RKO (cell line): Measurements from ENCODE around the gene FOXD1.
"Not testable (repeated sequence)": the region's sequence is repeated elsewhere in the genome, so short reads cannot be mapped to it uniquely, and the experiment has no call there.

ENCODE experiments used
- DNase-seq: peaks from one replicate; pipeline ENCODE4 v3.0.0-alpha.2; 2016; ENCODE audit warnings: low spot score

FOXD1 gene

GRCh38 chr5:73448463-73449136 lies at the start of gene FOXD1:
Gene FOXD1 (minus strand): TSS chr5:73448777. CDS start chr5:73448362, 415 bp downstream.
- peak; percentile 96 for DNase-seq

GRCh38 chr5:73497497-73498056 lies 49.0 kb upstream of the FOXD1 start:
- DNase-seq: peak; percentile 55

GRCh38 chr5:73496984-73497457 lies 48.4 kb upstream of the FOXD1 start:
- peak; percentile 97 for DNase-seq

- DNase-seq: no peak
Measured at GRCh38 chr5:73495772-73496335, 47.3 kb upstream of the FOXD1 start.

- no peak for DNase-seq
Measured at GRCh38 chr5:73494721-73495120, 46.1 kb upstream of the FOXD1 start.

GRCh38 chr5:73493421-73493820 lies 44.8 kb upstream of the FOXD1 start:
- no peak for DNase-seq

GRCh38 chr5:73491155-73491554 lies 42.6 kb upstream of the FOXD1 start:
- DNase-seq: no peak

GRCh38 chr5:73490088-73490487 lies 41.5 kb upstream of the FOXD1 start:
- no peak for DNase-seq

- DNase-seq: no peak
Measured at GRCh38 chr5:73488806-73489205, 40.2 kb upstream of the FOXD1 start.

GRCh38 chr5:73487815-73488214 lies 39.2 kb upstream of the FOXD1 start:
- DNase-seq: no peak

GRCh38 chr5:73487257-73487656 lies 38.7 kb upstream of the FOXD1 start:
- DNase-seq: not testable (repeated sequence)

GRCh38 chr5:73486119-73486899 lies 37.7 kb upstream of the FOXD1 start:
- DNase-seq: no peak

GRCh38 chr5:73485715-73486114 lies 37.1 kb upstream of the FOXD1 start:
- no peak for DNase-seq

- no peak for DNase-seq
Measured at GRCh38 chr5:73484511-73484910, 35.9 kb upstream of the FOXD1 start.

GRCh38 chr5:73483676-73484075 lies 35.1 kb upstream of the FOXD1 start:
- DNase-seq: no peak

- no peak for DNase-seq
Measured at GRCh38 chr5:73482383-73483136, 34.0 kb upstream of the FOXD1 start.

GRCh38 chr5:73480500-73480899 lies 31.9 kb upstream of the FOXD1 start:
- DNase-seq: no peak

- no peak for DNase-seq
Measured at GRCh38 chr5:73472116-73472515, 23.5 kb upstream of the FOXD1 start.

- DNase-seq: no peak
Measured at GRCh38 chr5:73471654-73472053, 23.1 kb upstream of the FOXD1 start.

GRCh38 chr5:73469878-73470277 lies 21.3 kb upstream of the FOXD1 start:
- DNase-seq: no peak

- DNase-seq: not testable (repeated sequence)
Measured at GRCh38 chr5:73468638-73469037, 20.1 kb upstream of the FOXD1 start.
